ENCODE measurements around the gene FLNB.

- no peak for TF ChIP-seq POLR2AphosphoS5 (IDR thresholded peaks at IDR 0.05; ENCODE audit: low read depth, low read length)
- TF ChIP-seq REST (IDR thresholded peaks at IDR 0.05; ENCODE audit: insufficient read depth in 1 of 2, low read depth in 2 of 2, low read length in 2 of 2) = no peak
Measured at GRCh38 chr3:58066842-58067241, 58.6 kb downstream of the FLNB start.

Measured in PFSK-1 (cell line).